ENCODE results near the gene DHX35.
"Not testable (repeated sequence)": the region's sequence is repeated elsewhere in the genome, so short reads cannot be mapped to it uniquely, and the experiment has no call there.

Gene DHX35

GRCh38 chr20:38945012-38945411 is 17.1 kb upstream of the DHX35 start:
- DNase-seq, result no peak

GRCh38 chr20:38946836-38947235 is 15.3 kb upstream of the DHX35 start:
- no peak for DNase-seq

DNA sequence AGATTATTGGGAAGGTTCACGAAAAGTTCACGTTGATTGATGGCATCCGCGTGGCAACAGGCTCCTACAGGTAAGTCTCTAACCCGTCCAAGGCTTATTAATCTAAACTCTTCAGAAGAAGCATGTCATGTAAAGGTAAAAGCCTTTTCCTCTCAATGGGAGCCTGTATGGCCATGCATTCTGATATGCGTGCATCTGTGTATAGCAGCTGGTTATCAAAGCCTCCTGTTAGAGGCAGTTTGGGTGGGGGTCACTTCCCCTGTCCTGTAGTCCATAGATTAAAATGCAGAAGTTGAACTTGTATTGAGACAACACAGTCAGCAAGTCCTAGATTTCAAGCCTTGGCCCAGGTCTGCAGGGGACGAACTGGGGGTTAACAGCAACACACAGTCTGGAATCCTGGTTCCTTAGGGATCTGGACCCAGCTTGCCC is 14.2 kb upstream of the DHX35 start:
- DNase-seq, result no peak

GRCh38 chr20:38950254-38950653 is 11.9 kb upstream of the DHX35 start:
- no peak for DNase-seq

GRCh38 chr20:38951611-38952010 is 10.5 kb upstream of the DHX35 start:
- no peak for DNase-seq

GRCh38 chr20:38952153-38952552 is 10.0 kb upstream of the DHX35 start:
- no peak for DNase-seq

DNA sequence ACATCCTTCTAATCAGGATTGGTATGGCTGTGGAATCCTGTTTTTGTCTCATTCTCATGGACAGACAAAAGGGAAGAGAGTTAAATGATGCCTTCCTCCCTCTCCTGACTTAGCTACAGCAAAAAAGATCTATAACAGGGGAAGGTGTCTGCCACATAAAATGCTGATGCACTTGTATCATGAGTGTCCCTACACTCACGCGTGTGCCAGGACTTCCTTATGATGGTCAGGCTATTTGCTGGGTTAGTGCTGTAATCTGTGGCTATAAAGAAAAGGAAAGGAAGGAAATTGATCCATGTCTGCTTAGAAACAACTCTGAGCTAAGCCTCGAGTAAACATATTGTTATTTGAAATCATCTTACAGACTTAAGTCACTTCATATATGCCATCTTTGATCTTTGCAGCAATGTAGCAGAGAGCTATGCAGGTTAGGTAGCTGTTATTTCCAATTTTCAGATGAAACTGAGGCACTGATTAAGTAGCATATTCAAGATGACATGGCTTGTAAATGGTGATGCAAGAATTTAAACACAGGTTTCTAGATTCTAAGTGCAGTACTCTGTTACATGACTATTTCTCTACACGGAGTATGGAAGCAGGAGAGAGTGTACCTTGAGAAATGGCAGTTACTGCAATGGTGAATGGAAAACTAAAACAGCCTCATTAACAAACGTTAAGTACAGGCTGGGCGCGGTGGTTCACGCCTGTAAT is 8.4 kb upstream of the DHX35 start:
- no peak for DNase-seq

DNA sequence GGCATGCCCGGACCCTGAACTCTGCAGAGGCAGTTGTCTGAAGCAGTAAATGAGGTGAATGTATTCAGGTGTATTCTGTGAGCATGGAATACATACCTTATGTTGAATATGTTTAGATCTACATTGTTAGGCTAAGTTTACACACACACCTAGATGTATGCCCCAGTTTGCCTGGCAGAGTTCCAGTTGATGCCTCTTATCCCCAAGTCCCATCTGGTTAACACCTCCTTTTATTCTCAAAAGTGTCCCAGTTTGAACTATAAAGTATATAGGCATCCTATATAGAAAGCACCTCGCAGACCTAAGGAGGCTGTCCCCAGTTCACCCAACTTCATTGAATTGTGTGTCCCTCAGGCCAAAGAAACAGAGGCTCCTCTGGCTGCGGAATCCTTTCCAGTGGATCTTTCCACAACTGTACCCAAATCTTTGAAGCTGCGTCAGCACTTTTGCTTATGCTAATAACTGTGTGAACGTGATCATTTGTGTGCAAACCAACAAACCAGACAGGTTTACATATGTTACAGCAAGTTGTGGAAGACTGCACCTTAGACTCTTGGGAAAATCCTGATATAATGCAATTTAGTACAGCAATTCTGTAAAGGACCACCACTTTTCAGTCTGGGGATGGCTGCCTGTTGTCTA is 4.8 kb upstream of the DHX35 start:
- DNase-seq, result no peak

- DNase-seq, result no peak
These were observed 4.1 kb upstream of the DHX35 start for GRCh38 chr20:38957915-38958485.

DNA sequence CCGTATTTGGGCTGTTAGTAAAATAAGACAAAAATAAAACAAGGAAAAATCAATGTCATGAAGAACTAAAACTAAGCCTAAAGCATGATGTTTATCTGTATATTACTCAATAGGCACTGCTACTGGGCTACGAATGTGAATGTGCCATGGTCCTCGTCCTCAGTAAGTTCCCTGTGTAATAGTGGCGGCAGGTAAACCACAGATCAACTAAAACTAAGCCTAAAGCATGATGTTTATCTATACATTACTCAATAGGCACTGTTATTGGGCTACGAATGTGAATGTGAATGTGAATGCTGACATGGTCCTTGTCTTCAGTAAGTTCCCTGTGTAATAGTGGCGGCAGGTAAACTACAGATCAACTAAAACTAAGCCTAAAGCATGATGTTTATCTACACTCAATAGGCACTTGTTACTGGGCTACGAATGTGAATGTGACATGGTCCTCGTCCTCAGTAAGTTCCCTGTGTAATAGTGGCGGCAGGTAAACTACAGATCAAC is 1.9 kb upstream of the DHX35 start:
- DNase-seq, result not testable (repeated sequence)

DNA sequence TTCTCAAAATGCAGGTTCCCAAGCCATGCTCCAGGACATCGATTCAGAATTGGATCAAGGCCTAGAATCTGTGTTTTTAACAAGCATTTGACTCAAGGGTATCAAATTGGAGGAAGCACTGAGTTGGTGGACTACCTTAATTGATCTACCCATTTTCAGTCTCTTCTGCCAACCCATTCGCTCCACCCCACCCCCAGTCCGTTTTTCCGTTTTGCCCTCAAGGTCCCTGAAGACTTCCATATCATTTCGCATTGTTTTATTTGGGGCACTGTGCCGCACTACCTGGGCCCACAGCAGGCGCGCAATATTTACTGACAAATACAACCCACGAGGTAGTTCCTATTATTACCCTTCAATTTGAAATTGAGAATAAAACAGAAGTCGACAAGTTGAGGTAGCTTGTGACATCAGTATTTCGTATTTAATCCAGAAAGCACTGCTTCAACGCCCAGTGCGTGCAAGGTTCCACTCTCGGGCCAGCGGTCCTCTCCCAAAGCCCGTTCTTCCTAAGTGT is 557 bp upstream of the DHX35 start:
- DNase-seq, result no peak

DNA sequence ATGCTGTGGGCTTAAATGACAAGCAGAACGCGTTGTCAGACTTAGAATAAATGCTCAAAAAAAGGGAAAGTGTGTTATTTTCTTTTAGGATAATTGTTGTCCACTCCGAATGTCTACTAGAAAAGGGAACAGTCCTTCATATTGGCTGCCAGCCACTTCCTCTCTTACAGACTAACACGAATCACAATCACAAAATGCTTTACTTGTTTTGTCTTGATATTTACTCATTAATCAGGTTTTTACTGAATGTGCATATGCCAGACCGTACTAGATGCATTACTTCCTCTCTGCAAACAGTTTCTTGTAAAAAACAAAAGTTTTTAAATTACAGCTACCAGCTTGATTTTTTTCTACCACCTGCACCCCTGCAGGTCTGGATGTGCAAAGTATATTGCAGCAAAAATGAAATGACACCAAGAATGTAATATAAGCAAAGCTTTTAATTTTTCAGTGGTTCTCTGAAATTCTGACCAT is 821 bp downstream of the DHX35 start:
- DNase-seq, result no peak

- DNase-seq, result no peak
These were observed 1.6 kb downstream of the DHX35 start for GRCh38 chr20:38963745-38964144.

DNA sequence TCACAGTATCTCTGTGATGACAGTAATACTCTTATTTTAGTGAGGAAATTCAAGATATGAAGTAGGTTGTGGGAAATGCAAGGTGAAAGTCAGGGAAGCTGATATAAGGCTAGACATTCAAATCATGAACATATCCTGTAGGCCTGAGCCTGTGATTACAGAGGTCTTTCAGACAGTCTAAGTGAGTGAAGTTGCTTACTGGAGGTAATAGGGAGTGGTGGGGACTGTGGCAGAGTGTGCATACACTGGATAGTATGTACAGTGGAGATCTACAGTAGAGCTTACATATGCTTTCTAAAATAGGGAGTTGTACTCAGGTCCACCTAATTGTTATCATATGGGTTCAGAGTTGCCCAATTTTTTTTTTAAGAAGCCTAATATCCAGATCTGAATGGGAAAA is 3.1 kb downstream of the DHX35 start:
- no peak for DNase-seq

DNA sequence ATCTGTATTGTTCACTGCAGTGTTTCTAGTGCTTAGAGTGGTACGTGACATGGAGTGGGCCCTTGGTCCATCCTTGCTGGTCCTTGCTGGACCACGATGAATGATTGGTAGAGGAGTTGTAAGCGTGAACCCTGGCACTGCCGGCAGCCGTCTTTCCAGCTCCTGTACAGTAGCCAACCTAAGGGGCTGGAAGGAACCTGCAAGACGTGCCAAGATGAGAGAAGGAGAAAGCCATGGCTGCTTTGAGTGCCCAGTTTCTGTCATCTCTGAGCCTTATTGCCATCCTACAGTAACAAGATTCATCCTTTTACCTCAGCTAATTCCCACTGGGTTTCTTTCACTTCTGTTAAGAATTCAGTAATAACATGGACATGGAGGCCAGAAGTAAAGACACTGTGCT is 5.9 kb downstream of the DHX35 start:
- DNase-seq, result no peak

- DNase-seq, result no peak
These were observed 7.6 kb downstream of the DHX35 start for GRCh38 chr20:38969708-38970107.

- no peak for DNase-seq
These were observed 8.2 kb downstream of the DHX35 start for GRCh38 chr20:38970302-38970701.

DNA sequence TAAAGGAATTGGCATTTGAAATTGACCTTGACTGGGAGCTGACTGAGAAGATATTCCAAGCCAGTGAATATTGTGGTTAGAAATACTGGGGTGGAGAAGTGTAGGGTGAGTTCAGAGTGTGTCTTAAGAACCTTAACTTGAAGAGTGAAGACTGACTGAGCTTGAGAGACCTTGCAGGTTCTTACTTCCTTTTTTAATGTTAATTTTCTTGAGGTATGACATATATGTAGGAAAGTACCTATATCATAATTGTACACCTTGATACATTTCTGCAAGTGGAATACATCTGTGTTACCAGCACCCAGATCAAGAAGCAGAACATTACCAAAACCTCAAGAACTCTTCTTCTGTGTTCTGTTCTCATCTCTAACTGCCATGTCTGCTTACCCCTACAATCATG is 11.0 kb downstream of the DHX35 start:
- DNase-seq, result no peak

DNA sequence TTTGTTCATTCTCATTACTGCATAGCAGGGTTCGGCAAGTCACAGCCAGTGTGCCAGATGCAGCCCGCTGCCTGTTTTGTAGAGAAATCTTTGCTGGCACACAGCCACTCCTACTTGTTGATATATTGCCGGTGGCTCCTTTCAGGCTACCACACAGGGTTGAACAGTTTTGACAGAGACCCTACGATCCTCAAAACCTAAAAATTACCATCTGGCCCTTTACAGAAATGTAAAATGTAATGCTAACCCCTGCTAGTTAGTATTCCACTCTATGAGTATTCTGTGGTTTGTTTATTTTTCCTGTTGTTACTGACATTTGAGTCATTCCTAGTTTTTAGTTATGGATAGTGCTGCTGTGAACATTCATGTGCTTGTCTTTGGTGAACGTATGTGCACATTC is 11.5 kb downstream of the DHX35 start:
- DNase-seq, result no peak

DNA sequence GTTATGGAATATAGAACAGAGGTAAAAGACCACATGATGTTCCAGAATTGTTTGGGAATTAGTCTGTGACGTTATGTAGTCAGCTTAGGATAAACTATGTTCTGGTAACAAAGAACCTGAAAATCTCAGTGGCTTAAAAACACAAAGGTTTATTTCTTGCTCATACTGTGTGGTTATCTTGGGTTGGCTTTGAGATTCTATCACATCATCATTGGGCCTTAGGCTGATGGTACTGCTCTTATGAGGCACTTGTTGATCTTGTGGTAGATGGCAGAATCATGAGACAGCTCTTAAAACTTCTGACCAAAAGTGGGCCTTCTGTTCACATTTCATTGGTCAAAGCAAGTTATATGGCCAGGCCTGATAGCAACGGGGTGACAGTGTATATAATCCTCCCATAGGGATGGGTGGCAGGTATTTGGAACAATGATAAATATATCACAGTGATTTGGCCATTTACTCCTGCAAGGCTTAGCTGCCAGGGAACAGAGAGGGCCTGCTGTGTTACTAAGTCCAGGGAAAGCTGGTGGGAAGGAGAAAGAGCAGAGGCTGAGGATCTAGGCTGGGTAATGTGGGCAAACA is 13.5 kb downstream of the DHX35 start:
- no peak for DNase-seq

- no peak for DNase-seq
These were observed 17.3 kb downstream of the DHX35 start for GRCh38 chr20:38979434-38979833.

GRCh38 chr20:38979842-38980241 is 17.7 kb downstream of the DHX35 start:
- DNase-seq, result no peak

GRCh38 chr20:38982291-38982690 is 20.1 kb downstream of the DHX35 start:
- DNase-seq, result no peak

GRCh38 chr20:38985060-38985459 is 22.9 kb downstream of the DHX35 start:
- no peak for DNase-seq

All from activated gamma-delta T cell treated with Interleukin-2 at 50 U/mL for 16 hours (primary cell).